Left lobe of liver (tissue), 2 donors: ENCODE data around the gene RFC5. TPM values are rescaled to one million over a fixed set of nuclear protein-coding genes. Genes with fewer than 3 reads are reported as not detected.

Experiments
- ATAC-seq: fragments of 200-7000 bp; cut with Tn5 transposase; one replicate; pipeline ENCODE4 v1.9.1; 2020; ENCODE audit warnings: mild to moderate bottlenecking, moderate library complexity
- DNase-seq: peaks from one replicate; pipeline ENCODE4 v3.0.0-alpha.2; 2020; ENCODE audit warnings: low spot score
- total RNA-seq: library from RNA; stranded (reverse); gene quantifications from one replicate; pipeline ENCODE4 v1.2.1, GENCODE V29; 2021
- donor health status: DM: no; HTN: no; CAD: no; lungs with moderate emphysema.
- donor health status: DM: no; HTN: yes; CAD: no.

The RFC5 gene
- total RNA-seq, 1 donor from 2014 or later = 8.6 TPM

GRCh38 chr12:118050972-118051910, 34.7 kb downstream of the RFC5 start:
- DNase-seq = no peak
- no peak for ATAC-seq

GRCh38 chr12:118052324-118053070, 36.0 kb downstream of the RFC5 start:
- DNase-seq = peak; percentile 94

GRCh38 chr12:118053071-118053985, 36.8 kb downstream of the RFC5 start:
- ATAC-seq = no peak

More at GRCh38 chr12:118052324-118053070, 36.0 kb downstream of the RFC5 start:
- ATAC-seq = peak; percentile 82

DNA sequence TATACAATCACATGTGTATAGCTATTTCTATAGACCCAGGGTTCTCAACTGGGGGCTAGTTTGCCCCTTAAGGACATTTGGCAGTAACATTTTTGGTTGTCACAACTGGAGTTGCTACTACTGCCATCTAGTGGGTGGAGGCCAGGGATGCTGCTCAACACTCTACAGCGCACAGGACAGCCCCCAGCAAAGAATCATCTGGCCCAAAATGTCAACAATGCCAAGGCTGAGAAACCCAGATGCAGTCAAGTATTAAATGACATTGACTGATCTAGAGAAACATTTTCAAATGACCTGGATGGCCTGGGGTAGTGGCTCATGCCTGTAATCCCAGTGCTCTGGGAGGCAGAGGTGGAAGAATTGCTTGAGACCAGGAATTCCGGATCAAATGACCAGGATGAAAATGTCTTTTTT, 38.6 kb downstream of the RFC5 start:
- peak; percentile 53 for DNase-seq

More at GRCh38 chr12:118053071-118053985, 36.8 kb downstream of the RFC5 start:
- no peak for DNase-seq

DNA sequence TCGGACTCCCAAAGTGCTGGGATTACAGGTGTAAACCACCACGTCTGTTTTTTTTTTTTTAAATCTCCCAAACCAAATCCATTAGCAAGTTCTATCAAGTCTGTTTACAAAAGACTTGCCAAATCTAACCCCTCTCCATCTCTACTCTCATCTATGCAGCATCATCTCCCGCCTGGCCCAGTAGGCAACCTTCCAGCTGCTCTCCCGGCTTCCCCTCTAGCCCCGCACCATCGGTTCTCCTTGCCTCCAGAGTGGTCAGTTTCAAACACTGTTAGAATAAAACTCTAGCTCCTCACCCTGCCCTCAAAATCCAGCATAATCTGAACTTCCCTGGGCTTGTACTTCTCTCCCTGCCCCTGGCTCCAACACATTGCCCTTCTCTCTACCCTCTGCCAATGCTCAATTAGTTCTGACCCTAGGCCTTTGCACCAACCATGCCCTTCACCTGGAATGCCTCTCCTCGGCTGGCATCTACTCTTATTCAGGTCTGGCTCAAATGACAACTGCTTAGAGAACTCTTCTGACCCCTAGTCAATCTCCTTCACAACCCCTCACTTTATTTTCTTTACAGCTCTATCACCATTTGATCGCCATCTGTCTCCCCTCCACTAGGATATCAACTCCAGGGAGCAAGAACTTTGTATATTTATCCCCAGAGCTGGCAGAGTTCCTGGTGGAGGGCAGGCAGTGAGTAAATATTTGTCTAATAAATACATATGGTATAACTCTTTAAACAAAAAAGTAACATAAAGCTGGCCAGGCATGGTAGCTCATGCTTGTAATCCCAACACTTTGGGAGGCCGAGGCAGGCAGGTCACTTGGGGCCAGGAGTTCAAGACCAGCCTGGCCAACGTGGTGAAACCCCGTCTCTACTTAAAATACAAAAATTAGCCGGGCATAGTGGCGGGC, 39.6 kb downstream of the RFC5 start:
- peak; percentile 66 for ATAC-seq
- DNase-seq = peak; percentile 79

More for the DNA sequence above, 38.6 kb downstream of the RFC5 start:
- peak; percentile 36 for ATAC-seq

DNA sequence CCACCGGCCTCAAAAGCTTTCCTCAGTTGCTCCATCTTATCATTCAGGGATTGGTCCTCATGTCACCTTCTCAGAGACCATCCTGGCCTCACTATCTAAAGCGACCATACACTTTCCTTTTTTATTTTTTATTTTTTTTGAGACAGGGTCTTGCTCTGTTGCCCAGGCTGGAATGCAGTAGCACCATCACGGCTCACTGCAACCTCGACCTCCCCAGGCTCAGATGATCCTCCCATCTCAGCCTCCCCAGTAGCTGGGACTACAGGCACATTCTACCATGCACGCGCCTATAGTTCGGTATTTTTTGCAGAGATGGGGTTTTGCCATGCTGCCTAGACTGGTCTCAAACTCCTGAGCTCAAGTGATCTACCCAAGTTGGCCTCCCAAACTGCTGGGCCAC, 41.7 kb downstream of the RFC5 start:
- no peak for ATAC-seq
- no peak for DNase-seq

GRCh38 chr12:118058881-118059280, 42.4 kb downstream of the RFC5 start:
- no peak for DNase-seq
- no peak for ATAC-seq

GRCh38 chr12:118059341-118060191, 43.1 kb downstream of the RFC5 start:
- ATAC-seq (no peak), DNase-seq (no peak)

DNA sequence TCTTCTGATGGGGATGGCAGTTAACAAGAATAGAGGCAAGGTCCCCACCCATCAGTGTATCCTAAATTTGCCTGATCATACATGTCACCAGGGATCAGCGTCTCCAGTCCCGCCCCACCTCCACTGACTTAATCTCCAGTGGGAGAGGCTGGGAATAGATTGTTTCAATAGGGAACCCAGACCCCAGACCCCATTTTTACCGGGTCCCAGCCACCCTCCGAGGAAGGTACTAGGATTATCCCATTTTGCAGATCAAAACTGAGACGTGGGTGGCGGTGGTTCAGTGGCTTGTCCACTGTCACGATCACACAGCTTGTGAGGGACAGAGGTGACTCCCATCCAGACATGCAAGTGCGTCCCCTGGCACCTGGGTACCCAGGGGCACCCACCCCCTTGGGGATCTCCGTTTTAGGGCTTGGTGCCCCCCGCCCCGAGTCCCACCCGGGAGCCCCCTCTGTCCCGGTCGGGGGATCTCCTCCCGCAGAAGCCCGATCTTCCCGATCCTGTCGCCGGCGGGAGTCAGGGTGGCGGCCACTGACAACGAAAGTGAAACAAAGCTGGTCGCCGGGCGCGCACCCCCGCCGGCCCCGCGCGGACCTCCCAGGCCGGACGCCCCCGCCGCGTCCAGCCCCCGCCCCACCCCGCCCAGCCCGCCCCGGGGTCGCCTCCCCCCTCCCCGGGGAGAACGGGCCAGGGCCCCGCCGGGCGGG, 44.0 kb downstream of the RFC5 start:
- ATAC-seq (peak; percentile 53), DNase-seq (peak; percentile 69)

- peak; percentile 77 for DNase-seq
- peak; percentile 64 for ATAC-seq
These were observed 44.7 kb downstream of the RFC5 start, which contains the start of gene WSB2 for GRCh38 chr12:118061011-118061872. WSB2 (minus strand) TSS chr12:118061179; CDS start chr12:118061048, 131 bp downstream.

DNA sequence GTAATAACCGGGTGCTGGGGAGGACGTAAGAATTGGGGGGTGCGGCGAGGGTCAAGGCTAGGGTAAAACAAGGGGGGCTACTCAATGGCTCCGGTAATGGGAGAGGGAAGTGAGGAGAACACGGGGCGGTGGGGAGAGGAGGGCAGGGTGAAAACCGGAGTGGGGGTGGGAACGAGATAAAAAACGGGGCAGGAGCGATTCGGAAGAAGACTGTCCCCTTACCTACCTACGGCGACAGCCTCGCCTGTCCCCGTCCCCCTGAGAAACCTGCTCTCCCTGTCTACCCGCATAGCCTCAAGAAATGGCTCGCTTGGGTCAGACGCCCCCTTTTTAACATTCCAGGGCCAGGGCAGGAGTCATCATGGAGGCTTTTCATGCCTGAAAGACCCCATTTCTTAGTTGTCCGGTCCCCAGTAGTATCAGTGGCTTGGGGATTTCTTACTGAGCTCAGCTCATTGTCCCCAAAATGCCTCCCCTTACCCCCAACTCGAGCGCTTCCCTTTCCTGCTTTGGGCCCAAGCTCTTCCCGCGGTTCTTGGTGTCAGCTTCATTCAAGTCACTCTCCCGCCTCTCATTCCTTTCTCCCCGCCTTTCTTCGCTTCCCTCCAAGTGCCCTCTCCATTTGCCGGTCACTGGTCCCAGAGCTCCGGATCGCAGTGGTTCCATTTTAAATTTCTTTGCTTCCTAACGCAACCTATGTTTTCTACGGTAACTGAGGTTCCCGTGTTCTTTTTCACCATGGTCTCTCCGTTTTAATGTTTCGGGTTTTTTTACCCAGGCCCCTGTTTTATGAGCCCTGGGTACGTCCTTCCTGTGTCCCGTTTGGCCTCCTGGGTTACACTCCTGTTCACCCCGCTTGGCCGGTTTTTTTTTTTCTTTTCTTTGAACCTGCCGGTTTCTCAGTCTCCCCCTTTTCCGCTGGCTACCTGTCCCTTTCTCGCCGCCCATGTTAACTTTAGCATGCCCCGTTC, 45.7 kb downstream of the RFC5 start:
- DNase-seq = peak; percentile 49

GRCh38 chr12:118063576-118064391, 47.3 kb downstream of the RFC5 start:
- DNase-seq (no peak), ATAC-seq (no peak)

More for the DNA sequence above, 45.7 kb downstream of the RFC5 start:
- peak; percentile 36 for ATAC-seq

DNA sequence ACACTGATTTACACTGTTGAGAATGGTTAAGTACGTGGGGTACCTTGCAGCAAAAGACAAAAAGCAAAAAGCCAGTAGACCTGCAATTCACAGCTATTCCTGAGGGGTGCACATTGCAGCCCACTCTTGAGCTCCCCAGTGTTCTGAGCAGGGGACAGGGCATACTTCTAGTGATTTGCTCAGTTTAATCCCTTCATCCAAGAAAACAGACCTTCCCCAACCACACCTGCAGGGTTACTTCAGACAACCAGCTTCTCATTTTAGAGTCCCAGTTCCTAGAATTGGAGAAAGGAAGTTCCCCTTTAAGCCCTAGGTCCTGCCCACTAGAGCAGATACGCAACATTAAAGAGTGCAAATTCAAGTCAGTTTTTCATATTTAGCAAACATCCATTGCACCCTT, 48.1 kb downstream of the RFC5 start:
- DNase-seq (no peak), ATAC-seq (no peak)

DNA sequence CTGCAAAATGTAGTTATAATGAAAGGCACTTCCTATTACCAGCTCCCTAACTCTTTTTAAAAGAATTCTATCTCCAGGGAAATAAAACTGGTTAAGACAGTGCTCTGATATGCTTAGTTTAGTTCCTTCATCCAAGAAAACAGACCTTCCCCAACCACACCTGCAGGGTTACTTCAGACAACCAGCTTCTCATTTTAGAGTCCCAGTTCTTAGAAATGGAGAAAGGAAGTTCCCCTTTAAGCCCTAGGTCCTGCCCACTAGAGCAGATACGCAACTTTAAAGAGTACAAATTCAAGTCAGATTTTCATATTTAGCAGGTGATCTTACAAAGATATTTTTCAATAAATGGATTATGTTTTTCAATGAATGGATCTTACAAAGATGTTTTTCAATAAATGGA, 48.9 kb downstream of the RFC5 start:
- no peak for ATAC-seq
- no peak for DNase-seq

GRCh38 chr12:118068445-118068844, 51.9 kb downstream of the RFC5 start:
- no peak for ATAC-seq
- DNase-seq = no peak
